ENCODE results near the gene SLC2A9.

DNA sequence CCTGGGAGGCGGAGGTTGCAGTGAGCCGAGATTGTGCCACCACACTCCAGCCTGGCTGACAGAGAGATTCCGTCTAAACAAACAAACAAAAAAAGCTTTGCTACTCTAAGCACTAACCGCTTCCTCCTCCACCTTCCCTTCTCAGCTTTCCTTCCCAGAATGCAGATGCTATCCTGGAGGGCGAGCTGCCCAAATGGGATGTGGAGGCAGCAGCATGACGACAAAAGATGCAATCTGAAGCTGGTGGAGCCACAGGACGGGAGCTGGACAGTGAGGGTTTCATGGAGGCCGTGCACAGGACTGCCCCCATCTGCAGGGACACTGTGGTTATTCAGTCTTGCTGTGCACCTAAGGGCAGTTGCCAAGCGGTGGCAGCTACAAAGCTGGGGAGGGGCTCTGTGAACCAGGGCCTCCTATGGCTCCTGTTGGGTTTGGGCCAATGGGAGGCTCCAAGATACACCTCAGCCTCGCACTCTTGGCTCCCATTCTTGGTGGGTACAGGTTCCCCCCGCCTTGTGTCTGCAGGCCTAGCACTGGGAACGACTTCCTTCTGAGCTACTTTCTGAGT, 47.9 kb upstream of the SLC2A9 start:
- TF ChIP-seq, protein P1, sequence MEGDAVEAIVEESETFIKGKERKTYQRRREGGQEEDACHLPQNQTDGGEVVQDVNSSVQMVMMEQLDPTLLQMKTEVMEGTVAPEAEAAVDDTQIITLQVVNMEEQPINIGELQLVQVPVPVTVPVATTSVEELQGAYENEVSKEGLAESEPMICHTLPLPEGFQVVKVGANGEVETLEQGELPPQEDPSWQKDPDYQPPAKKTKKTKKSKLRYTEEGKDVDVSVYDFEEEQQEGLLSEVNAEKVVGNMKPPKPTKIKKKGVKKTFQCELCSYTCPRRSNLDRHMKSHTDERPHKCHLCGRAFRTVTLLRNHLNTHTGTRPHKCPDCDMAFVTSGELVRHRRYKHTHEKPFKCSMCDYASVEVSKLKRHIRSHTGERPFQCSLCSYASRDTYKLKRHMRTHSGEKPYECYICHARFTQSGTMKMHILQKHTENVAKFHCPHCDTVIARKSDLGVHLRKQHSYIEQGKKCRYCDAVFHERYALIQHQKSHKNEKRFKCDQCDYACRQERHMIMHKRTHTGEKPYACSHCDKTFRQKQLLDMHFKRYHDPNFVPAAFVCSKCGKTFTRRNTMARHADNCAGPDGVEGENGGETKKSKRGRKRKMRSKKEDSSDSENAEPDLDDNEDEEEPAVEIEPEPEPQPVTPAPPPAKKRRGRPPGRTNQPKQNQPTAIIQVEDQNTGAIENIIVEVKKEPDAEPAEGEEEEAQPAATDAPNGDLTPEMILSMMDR (IDR thresholded peaks at IDR 0.05; ENCODE audit: insufficient read depth, low read depth, low read length) = no peak
- no peak for TF ChIP-seq EZH2 (IDR thresholded peaks at IDR 0.05; ENCODE audit: insufficient read depth, low read length)

Measured in astrocyte (in vitro differentiated cells and primary cell).